Left ventricle myocardium superior (tissue), 1 donor: ENCODE results near the gene CYGB. TPM values are rescaled to one million over a fixed set of nuclear protein-coding genes. Genes with fewer than 3 reads are reported as not detected.
"Not testable (repeated sequence)": the region's sequence is repeated elsewhere in the genome, so short reads cannot be mapped to it uniquely, and the experiment has no call there.

Source experiments
- ATAC-seq: fragments of 200-7000 bp; cut with Tn5 transposase; one replicate; pipeline ENCODE4 v1.9.1; 2020; ENCODE audit warnings: mild to moderate bottlenecking, moderate library complexity
- DNase-seq: peaks from one replicate; pipeline ENCODE4 v3.0.0-alpha.2; 2020
- intact Hi-C: fragments of 100-400 bp; cut with micrococcal nuclease; formaldehyde crosslinking; loops from one replicate; pipeline ENCODE4 v1.11.0; 2022
- total RNA-seq: library from RNA; stranded (reverse); fragmentation: NEBNext Ultra II Directional; extraction: Animal tissue kit (Norgen Biotek cat#: 25700); gene quantifications from one replicate; pipeline ENCODE4 v1.2.1, GENCODE V29; 2021
- donor health status: DM: no; HTN: yes; CAD: no; lungs with severe emphysema.

CYGB gene
- total RNA-seq, 1 donor from 2014 or later = 28.0 TPM

- intact Hi-C loops = no loop called here
- ATAC-seq (no peak), DNase-seq (no peak)
Observed at GRCh38 chr17:76541739-76542454, 4.4 kb upstream of the CYGB start.

GRCh38 chr17:76540381-76541300, 3.1 kb upstream of the CYGB start:
- DNase-seq (peak; percentile 92), ATAC-seq (peak; percentile 84)
- intact Hi-C loops = no loop called here

GRCh38 chr17:76539631-76540271, 2.2 kb upstream of the CYGB start, which contains the start of gene PRCD:
TSS of gene PRCD (plus strand) at chr17:76540044. CDS start at chr17:76540142, 98 bp downstream.
- no peak for DNase-seq
- ATAC-seq = no peak
- intact Hi-C loops = no loop called here

- ATAC-seq (no peak), DNase-seq (no peak)
- intact Hi-C loops = no loop called here
Observed at GRCh38 chr17:76538941-76539570, 1.5 kb upstream of the CYGB start.

- intact Hi-C loops = no loop called here
- DNase-seq (peak; percentile 54), ATAC-seq (peak; percentile 1)
Observed at GRCh38 chr17:76538281-76538931, 897 bp upstream of the CYGB start.

GRCh38 chr17:76537288-76537577, 276 bp downstream of the CYGB start:
- intact Hi-C loops = no loop called here
- DNase-seq = peak; percentile 69
- ATAC-seq = peak; percentile 1

- DNase-seq (peak; percentile 13), ATAC-seq (no peak)
- intact Hi-C loops = no loop called here
Observed at GRCh38 chr17:76536511-76537287, 810 bp downstream of the CYGB start.

- intact Hi-C loops = no loop called here
- DNase-seq = peak; percentile 26
- no peak for ATAC-seq
Observed at GRCh38 chr17:76535788-76536510, 1.6 kb downstream of the CYGB start.

GRCh38 chr17:76534831-76535732, 2.4 kb downstream of the CYGB start:
- DNase-seq (peak; percentile 32), ATAC-seq (no peak)
- intact Hi-C loops = no loop called here

GRCh38 chr17:76533640-76534359, 3.7 kb downstream of the CYGB start:
- DNase-seq, intact Hi-C loops, ATAC-seq: not testable (repeated sequence)

- intact Hi-C loops = no loop called here
- no peak for DNase-seq
- ATAC-seq = no peak
Observed at GRCh38 chr17:76532072-76532651, 5.3 kb downstream of the CYGB start.

GRCh38 chr17:76531486-76532038, 5.9 kb downstream of the CYGB start:
- no peak for ATAC-seq
- DNase-seq = no peak
- intact Hi-C loops = no loop called here

- no peak for DNase-seq
- no peak for ATAC-seq
- intact Hi-C loops = no loop called here
Observed at GRCh38 chr17:76530811-76531485, 6.6 kb downstream of the CYGB start.

- peak; percentile 68 for ATAC-seq
- DNase-seq = no peak
- intact Hi-C loops = no loop called here
Observed at GRCh38 chr17:76530095-76530723, 7.3 kb downstream of the CYGB start.
